HepG2 (cell line): ENCODE results near the gene TSHZ2. TPM values are rescaled to one million over a fixed set of nuclear protein-coding genes. Genes with fewer than 3 reads are reported as not detected.

Source experiments
- ATAC-seq: fragments of 200-7000 bp; cut with Tn5 transposase; 3 replicates; pipeline ENCODE4 v1.9.1; 2020; ENCODE audit warnings: mild to moderate bottlenecking, moderate library complexity
- BruUV-seq: library from RNA; stranded (reverse); fragments of 400-500 nt; replicated peaks from 2 replicates; lab custom pipeline; 2021; lab: Mats Ljungman, UMichigan
- CTCF ChIA-PET: fragments of 300-600 bp; formaldehyde crosslinking; extraction: SDS; loops from one replicate; lab custom pipeline; 2021; ENCODE audit warnings: low total read pairs, inconsistent platforms, low intra/inter-chr PET ratio; lab: Yijun Ruan, JAX
- POLR2A ChIA-PET: fragments of 350-600 bp; sonication (Branson Sonifier 250); formaldehyde crosslinking; loops from one replicate; lab custom pipeline; 2020; ENCODE audit warnings: antibody characterized with exemption, inconsistent platforms; lab: Yijun Ruan, JAX
- DNase-seq: peaks from one replicate; pipeline ENCODE4 v3.0.0-alpha.2; 2015; ENCODE audit warnings: low spot score
- FAIRE-seq: peaks from 3 replicates; lab custom pipeline; 2011; peaks lifted over from hg19 to GRCh38; lab: Jason Lieb, UNC
- H2AFZ ChIP-seq: one replicate; pipeline ENCODE4 v1.6.1; 2011; ENCODE audit warnings: low read length, inconsistent platforms
- H3K27ac ChIP-seq: fragments of 300-600 bp; 3 replicates; pipeline ENCODE4 v1.8.0; 2011; ENCODE audit warnings: mixed run types, mild to moderate bottlenecking, mixed read lengths, low read length, inconsistent platforms; ENCODE audit not compliant: insufficient read depth; ENCODE audit errors: extremely low read length
- H3K27me3 ChIP-seq, 2 experiments: fragments of 200-600 bp in 1 of 2; 2 replicates in 1 of 2; 3 replicates in 1 of 2; pipeline versions ENCODE4 v1.6.0 to v1.8.0; 2011; ENCODE audit warnings: low read length in 2 of 2, mild to moderate bottlenecking in 2 of 2, moderate library complexity in 2 of 2, inconsistent platforms in 1 of 2; ENCODE audit not compliant: insufficient read depth in 2 of 2, control insufficient read depth in 1 of 2
- H3K36me3 ChIP-seq, 2 experiments: fragments of 200-600 bp in 1 of 2; replicated peaks in 1 of 2; 2 replicates in 1 of 2; 3 replicates in 1 of 2; pipeline versions ENCODE4 v1.5.1 to v1.8.0; 2011; ENCODE audit warnings: low read length in 2 of 2, inconsistent platforms in 1 of 2; ENCODE audit not compliant: insufficient read depth in 2 of 2, control insufficient read depth in 1 of 2
- H3K4me1 ChIP-seq: 2 replicates; pipeline ENCODE4 v1.5.1; 2012; ENCODE audit warnings: low read length, inconsistent platforms; ENCODE audit not compliant: insufficient read depth
- H3K4me2 ChIP-seq: 2 replicates; pipeline ENCODE4 v1.6.0; 2011; ENCODE audit warnings: low read depth, low read length, inconsistent platforms
- H3K4me3 ChIP-seq, 3 experiments: fragments of 200-600 bp in 1 of 3; sonication (generic), shearing (Covaris generic) in 1 of 3; replicated peaks in 1 of 3; 2 replicates each; pipeline ENCODE4 v1.5.1; 2011 to 2016; ENCODE audit warnings: low read length in 3 of 3, inconsistent platforms in 2 of 3, low read depth in 2 of 3, mild to moderate bottlenecking in 2 of 3, control low read depth in 1 of 3, mixed read lengths in 1 of 3; ENCODE audit not compliant: insufficient read depth in 1 of 3
- H3K79me2 ChIP-seq: one replicate; pipeline ENCODE4 v1.6.1; 2011; ENCODE audit warnings: low read length, inconsistent platforms; ENCODE audit not compliant: insufficient read depth
- H3K9ac ChIP-seq: 2 replicates; pipeline ENCODE4 v1.6.0; 2011; ENCODE audit warnings: mild to moderate bottlenecking, low read depth, low read length, inconsistent platforms; ENCODE audit not compliant: insufficient read depth
- H3K9me3 ChIP-seq: 2 replicates; pipeline ENCODE4 v1.5.1; 2012; ENCODE audit warnings: mild to moderate bottlenecking, low read length
- H4K20me1 ChIP-seq: 2 replicates; pipeline ENCODE4 v1.6.0; 2011; ENCODE audit warnings: inconsistent platforms, mild to moderate bottlenecking, low read length, moderate library complexity; ENCODE audit not compliant: insufficient read depth
- CCDC6 ChIP-seq: sonication (generic); formaldehyde crosslinking; IDR thresholded peaks from 2 replicates; pipeline ENCODE4 v1.8.1; 2022; ENCODE audit warnings: mild to moderate bottlenecking, missing genetic modification reagents, moderate library complexity
- FOXP1 ChIP-seq, 2 experiments: fragments of 450-650 bp in 1 of 2; IDR thresholded peaks; 2 replicates each; pipeline ENCODE4 v1.6.1; 2017 to 2018; ENCODE audit warnings: antibody characterized with exemption in 1 of 2
- GTF2F1 ChIP-seq: fragments of 150-350 bp; IDR thresholded peaks from 2 replicates; pipeline ENCODE4 v1.6.1; 2014; ENCODE audit warnings: low read length
- KMT2A ChIP-seq: sonication (generic); formaldehyde crosslinking; IDR thresholded peaks from 2 replicates; pipeline ENCODE4 v1.4.0; 2020; ENCODE audit warnings: missing genetic modification reagents
- MAF1 ChIP-seq: sonication (generic); formaldehyde crosslinking; IDR thresholded peaks from 2 replicates; pipeline ENCODE4 v1.5.0; 2020; ENCODE audit warnings: missing genetic modification reagents, borderline replicate concordance
- NKX3-1 ChIP-seq: sonication (generic); formaldehyde crosslinking; IDR thresholded peaks from 2 replicates; pipeline ENCODE4 v1.5.0; 2020; ENCODE audit warnings: missing genetic modification reagents
- SMYD3 ChIP-seq: sonication (generic); formaldehyde crosslinking; IDR thresholded peaks from 2 replicates; pipeline ENCODE4 v1.8.1; 2023; ENCODE audit warnings: mild to moderate bottlenecking, missing genetic modification reagents
- XRCC5 ChIP-seq: fragments of 200-400 bp; formaldehyde crosslinking; optimal IDR thresholded peaks from 2 replicates; pipeline ENCODE3; 2017; ENCODE audit warnings: mild to moderate bottlenecking, low read length
- ZMYM4 ChIP-seq: sonication (generic); formaldehyde crosslinking; IDR thresholded peaks from 2 replicates; pipeline ENCODE4 v1.8.1; 2023; ENCODE audit warnings: mild to moderate bottlenecking, missing genetic modification reagents
- ZNF207 ChIP-seq: fragments of 450-650 bp; IDR thresholded peaks from 2 replicates; pipeline ENCODE4 v1.6.1; 2016; ENCODE audit warnings: antibody characterized with exemption, borderline replicate concordance
- ZNF225 ChIP-seq: sonication (generic); formaldehyde crosslinking; IDR thresholded peaks from 2 replicates; pipeline ENCODE4 v1.4.0; 2020; ENCODE audit warnings: mild to moderate bottlenecking, missing genetic modification reagents
- ZNF747 ChIP-seq: sonication (generic); formaldehyde crosslinking; IDR thresholded peaks from 2 replicates; pipeline ENCODE4 v1.8.1; 2023; ENCODE audit warnings: missing genetic modification reagents, mild to moderate bottlenecking, borderline replicate concordance
- ZNF773 ChIP-seq: sonication (generic); formaldehyde crosslinking; IDR thresholded peaks from 2 replicates; pipeline ENCODE4 v1.4.0; 2020; ENCODE audit warnings: missing genetic modification reagents, borderline replicate concordance
- ZSCAN9 ChIP-seq: IDR thresholded peaks from 2 replicates; pipeline ENCODE4 v1.6.1; 2016; ENCODE audit warnings: borderline replicate concordance
- WGBS: methylation state at CpG from one replicate; pipeline ENCODE4 v1.1.6; 2017; ENCODE audit warnings: low lambda C conversion rate; 5-methylcytosine and 5-hydroxymethylcytosine counted together
- in situ Hi-C: cut with HindIII; loops from 2 replicates; pipeline ENCODE4 v1.10.0; 2017; ENCODE audit warnings: low pct_unique_long_range_greater_than_20kb; ENCODE audit not compliant: extremely low pct_ligation_motif_present
- intact Hi-C: fragments of 100-400 bp; cut with micrococcal nuclease; formaldehyde crosslinking; loops from one replicate; pipeline ENCODE4 v1.10.0; 2022; ENCODE audit not compliant: unreplicated experiment
- polyA plus RNA-seq, 8 experiments: library from polyadenylated mRNA; depleted of rRNA in 3 of 8; stranded (reverse) in 7 of 8; unstranded in 1 of 8; fragments of >200 nt; fragmentation: Illumina TruSeq in 4 of 8; extraction: Trizol in 4 of 8; gene quantifications; 2 replicates each; pipeline versions ENCODE4 v1.2.1 to v1.2.3, GENCODE V29; 2011 to 2016; ENCODE audit warnings: low read depth in 4 of 8, missing spikeins in 1 of 8, mixed read lengths in 1 of 8; ENCODE audit not compliant: insufficient read depth in 1 of 8
- total RNA-seq, 5 experiments: library from RNA; depleted of rRNA; stranded (reverse); fragments of >200 nt; fragmentation: Illumina TruSeq; extraction: Trizol; gene quantifications; 2 replicates each; pipeline ENCODE4 v1.2.3, GENCODE V29; 2016; ENCODE audit warnings: low read depth in 1 of 5
- TF ChIP-seq, protein P1 (sequence below): sonication (generic); formaldehyde crosslinking; IDR thresholded peaks from 2 replicates; pipeline ENCODE4 v1.4.0; 2020; ENCODE audit warnings: missing genetic modification reagents, borderline replicate concordance
- TF ChIP-seq, protein P2 (sequence below): IDR thresholded peaks from 2 replicates; pipeline ENCODE4 v1.6.1; 2012; ENCODE audit warnings: inconsistent platforms
- TF ChIP-seq, protein P3 (sequence below): IDR thresholded peaks from 2 replicates; pipeline ENCODE4 v1.6.1; 2016; ENCODE audit warnings: low read depth
- TF ChIP-seq, protein P4 (sequence below): sonication (generic); formaldehyde crosslinking; IDR thresholded peaks from 2 replicates; pipeline ENCODE4 v1.4.0; 2020; ENCODE audit warnings: mild to moderate bottlenecking, missing genetic modification reagents

TSHZ2 gene
- total and polyA plus RNA-seq, 2 of the 13 experiments (the other 11 are each of a cell fraction or from before 2014, with no cell fraction given) = 0.01 TPM; not detected in 1

DNA sequence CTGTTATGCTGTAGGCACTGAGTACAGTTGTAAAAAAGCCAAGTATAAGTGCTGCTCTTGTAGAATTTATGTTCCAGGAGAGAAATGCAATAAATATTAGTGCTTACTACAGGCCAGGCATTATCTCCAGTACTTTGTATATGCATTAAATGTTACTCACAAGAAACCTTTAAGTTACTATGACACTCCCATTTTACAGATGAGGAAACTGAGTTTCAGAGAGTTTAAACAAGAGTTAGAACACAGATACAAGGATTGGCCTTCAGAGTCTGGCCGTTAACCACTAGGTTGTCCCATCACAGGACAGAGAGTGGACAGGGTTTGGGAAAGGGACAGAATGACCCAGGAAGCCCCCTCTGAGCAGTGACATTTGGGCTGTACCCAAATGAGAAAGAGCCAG lies 347.0 kb downstream of the TSHZ2 start:
- no peak for ATAC-seq
- H3K9ac ChIP-seq = no peak overlapping the region
- TF ChIP-seq GTF2F1 (no peak), MAF1 (CRISPR knock-in tag) (no peak), FOXP1 (IDR thresholded peaks at IDR 0.05) (no peak), FOXP1 (CRISPR knock-in tag; IDR thresholded peaks at IDR 0.05) (no peak), ZSCAN9 (CRISPR knock-in tag) (no peak), SMYD3 (CRISPR knock-in tag) (no peak), ZNF225 (CRISPR knock-in tag) (no peak), NKX3-1 (CRISPR knock-in tag) (no peak), XRCC5 (no peak), ZMYM4 (no peak), KMT2A (CRISPR knock-in tag) (no peak), ZNF207 (no peak), ZNF747 (CRISPR knock-in tag) (no peak), ZNF773 (CRISPR knock-in tag) (no peak), CCDC6 (CRISPR knock-in tag) (no peak)
- TF ChIP-seq, protein P1, sequence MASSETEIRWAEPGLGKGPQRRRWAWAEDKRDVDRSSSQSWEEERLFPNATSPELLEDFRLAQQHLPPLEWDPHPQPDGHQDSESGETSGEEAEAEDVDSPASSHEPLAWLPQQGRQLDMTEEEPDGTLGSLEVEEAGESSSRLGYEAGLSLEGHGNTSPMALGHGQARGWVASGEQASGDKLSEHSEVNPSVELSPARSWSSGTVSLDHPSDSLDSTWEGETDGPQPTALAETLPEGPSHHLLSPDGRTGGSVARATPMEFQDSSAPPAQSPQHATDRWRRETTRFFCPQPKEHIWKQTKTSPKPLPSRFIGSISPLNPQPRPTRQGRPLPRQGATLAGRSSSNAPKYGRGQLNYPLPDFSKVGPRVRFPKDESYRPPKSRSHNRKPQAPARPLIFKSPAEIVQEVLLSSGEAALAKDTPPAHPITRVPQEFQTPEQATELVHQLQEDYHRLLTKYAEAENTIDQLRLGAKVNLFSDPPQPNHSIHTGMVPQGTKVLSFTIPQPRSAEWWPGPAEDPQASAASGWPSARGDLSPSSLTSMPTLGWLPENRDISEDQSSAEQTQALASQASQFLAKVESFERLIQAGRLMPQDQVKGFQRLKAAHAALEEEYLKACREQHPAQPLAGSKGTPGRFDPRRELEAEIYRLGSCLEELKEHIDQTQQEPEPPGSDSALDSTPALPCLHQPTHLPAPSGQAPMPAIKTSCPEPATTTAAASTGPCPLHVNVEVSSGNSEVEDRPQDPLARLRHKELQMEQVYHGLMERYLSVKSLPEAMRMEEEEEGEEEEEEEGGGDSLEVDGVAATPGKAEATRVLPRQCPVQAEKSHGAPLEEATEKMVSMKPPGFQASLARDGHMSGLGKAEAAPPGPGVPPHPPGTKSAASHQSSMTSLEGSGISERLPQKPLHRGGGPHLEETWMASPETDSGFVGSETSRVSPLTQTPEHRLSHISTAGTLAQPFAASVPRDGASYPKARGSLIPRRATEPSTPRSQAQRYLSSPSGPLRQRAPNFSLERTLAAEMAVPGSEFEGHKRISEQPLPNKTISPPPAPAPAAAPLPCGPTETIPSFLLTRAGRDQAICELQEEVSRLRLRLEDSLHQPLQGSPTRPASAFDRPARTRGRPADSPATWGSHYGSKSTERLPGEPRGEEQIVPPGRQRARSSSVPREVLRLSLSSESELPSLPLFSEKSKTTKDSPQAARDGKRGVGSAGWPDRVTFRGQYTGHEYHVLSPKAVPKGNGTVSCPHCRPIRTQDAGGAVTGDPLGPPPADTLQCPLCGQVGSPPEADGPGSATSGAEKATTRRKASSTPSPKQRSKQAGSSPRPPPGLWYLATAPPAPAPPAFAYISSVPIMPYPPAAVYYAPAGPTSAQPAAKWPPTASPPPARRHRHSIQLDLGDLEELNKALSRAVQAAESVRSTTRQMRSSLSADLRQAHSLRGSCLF (CRISPR knock-in tag) = no peak
- TF ChIP-seq, protein P2, sequence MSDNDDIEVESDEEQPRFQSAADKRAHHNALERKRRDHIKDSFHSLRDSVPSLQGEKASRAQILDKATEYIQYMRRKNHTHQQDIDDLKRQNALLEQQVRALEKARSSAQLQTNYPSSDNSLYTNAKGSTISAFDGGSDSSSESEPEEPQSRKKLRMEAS = no peak
- TF ChIP-seq, protein P3, sequence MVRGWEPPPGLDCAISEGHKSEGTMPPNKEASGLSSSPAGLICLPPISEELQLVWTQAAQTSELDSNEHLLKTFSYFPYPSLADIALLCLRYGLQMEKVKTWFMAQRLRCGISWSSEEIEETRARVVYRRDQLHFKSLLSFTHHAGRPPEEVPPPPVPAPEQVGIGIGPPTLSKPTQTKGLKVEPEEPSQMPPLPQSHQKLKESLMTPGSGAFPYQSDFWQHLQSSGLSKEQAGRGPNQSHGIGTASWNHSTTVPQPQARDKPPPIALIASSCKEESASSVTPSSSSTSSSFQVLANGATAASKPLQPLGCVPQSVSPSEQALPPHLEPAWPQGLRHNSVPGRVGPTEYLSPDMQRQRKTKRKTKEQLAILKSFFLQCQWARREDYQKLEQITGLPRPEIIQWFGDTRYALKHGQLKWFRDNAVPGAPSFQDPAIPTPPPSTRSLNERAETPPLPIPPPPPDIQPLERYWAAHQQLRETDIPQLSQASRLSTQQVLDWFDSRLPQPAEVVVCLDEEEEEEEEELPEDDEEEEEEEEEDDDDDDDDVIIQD (CRISPR knock-in tag) = no peak
- TF ChIP-seq, protein P4, sequence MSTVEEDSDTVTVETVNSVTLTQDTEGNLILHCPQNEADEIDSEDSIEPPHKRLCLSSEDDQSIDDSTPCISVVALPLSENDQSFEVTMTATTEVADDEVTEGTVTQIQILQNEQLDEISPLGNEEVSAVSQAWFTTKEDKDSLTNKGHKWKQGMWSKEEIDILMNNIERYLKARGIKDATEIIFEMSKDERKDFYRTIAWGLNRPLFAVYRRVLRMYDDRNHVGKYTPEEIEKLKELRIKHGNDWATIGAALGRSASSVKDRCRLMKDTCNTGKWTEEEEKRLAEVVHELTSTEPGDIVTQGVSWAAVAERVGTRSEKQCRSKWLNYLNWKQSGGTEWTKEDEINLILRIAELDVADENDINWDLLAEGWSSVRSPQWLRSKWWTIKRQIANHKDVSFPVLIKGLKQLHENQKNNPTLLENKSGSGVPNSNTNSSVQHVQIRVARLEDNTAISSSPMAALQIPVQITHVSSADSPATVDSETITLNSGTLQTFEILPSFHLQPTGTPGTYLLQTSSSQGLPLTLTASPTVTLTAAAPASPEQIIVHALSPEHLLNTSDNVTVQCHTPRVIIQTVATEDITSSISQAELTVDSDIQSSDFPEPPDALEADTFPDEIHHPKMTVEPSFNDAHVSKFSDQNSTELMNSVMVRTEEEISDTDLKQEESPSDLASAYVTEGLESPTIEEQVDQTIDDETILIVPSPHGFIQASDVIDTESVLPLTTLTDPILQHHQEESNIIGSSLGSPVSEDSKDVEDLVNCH (CRISPR knock-in tag) = no peak
- TF ChIP-seq, all 625 proteins: peak for 0
- WGBS = 54% methylated on average over 1 of the region's 1 CpG
- Histone ChIP-seq H4K20me1 (no peaks in the 10 kb centered on the region), H3K27me3 (no peaks in the 10 kb centered on the region; a peak in 2 of 5 replicates), H3K4me1 (no peaks in the 10 kb centered on the region), H3K9me3 (no peaks in the 10 kb centered on the region), H3K4me3 (no peak overlapping the region), H2AFZ (no peak overlapping the region), H3K36me3 (no peaks in the 10 kb centered on the region), H3K79me2 (no peaks in the 10 kb centered on the region), H3K27ac (no peak overlapping the region), H3K4me2 (no peak overlapping the region)
- DNase-seq (no peak), FAIRE-seq (no peak)
- intact Hi-C loops = no loop called here
- in situ Hi-C loops = no loop called here
- ChIA-PET POLR2A (no interaction called here), CTCF (no interaction called here)
- BruUV-seq = no TSS peak
